Measurements from ENCODE around the gene LAMC3. TPM values are rescaled to one million over a fixed set of nuclear protein-coding genes. Genes with fewer than 3 reads are reported as not detected.

Gene LAMC3
- total RNA-seq, 6 donors from 2014 or later: 6.7 to 56.0 (median 19.5) TPM

GRCh38 chr9:131117762-131118145, 108.8 kb downstream of the LAMC3 start:
- WGBS, 2 donors: 70 to 73% methylated on average over 4 of the region's 4 CpGs
- Histone ChIP-seq H3K4me1 (peaks cover 0 to 9% (median 3%) of the 10 kb centered on the region in 4 donors), H3K27ac (peak overlapping the region; percentile 73 to 82 (median 74)), H3K9me3 (no peaks in the 10 kb centered on the region), H3K27me3 (no peaks in the 10 kb centered on the region), H3K4me3 (no peak overlapping the region), H3K36me3 (no peaks in the 10 kb centered on the region)
- TF ChIP-seq POLR2AphosphoS5 (IDR thresholded peaks at IDR 0.05): no peak
- no peak for TF ChIP-seq EP300 (IDR thresholded peaks at IDR 0.05)
- no peak for TF ChIP-seq POLR2A (IDR thresholded peaks at IDR 0.05)
- no peak for TF ChIP-seq CTCF (IDR thresholded peaks at IDR 0.05)
- ATAC-seq (ENCODE audit: low FRiP score in 2 of 2) (no peak), DNase-seq (no peak)

- Histone ChIP-seq H3K27ac (no peak overlapping the region), H3K4me3 (no peak overlapping the region), H3K27me3 (no peaks in the 10 kb centered on the region), H3K36me3 (no peaks in the 10 kb centered on the region), H3K4me1 (peaks cover 3 to 12% (median 6%) of the 10 kb centered on the region in 4 donors), H3K9me3 (no peaks in the 10 kb centered on the region)
- ATAC-seq (ENCODE audit: low FRiP score in 2 of 2) (no peak), DNase-seq (no peak)
- 73 to 86% methylated on average over 5 to 8 of the region's 8 CpGs for WGBS, 2 donors
- TF ChIP-seq EP300 (IDR thresholded peaks at IDR 0.05) (no peak), POLR2AphosphoS5 (IDR thresholded peaks at IDR 0.05) (no peak), POLR2A (IDR thresholded peaks at IDR 0.05) (no peak), CTCF (IDR thresholded peaks at IDR 0.05) (no peak)
Observed at GRCh38 chr9:131119600-131119999, 110.6 kb downstream of the LAMC3 start.

DNA sequence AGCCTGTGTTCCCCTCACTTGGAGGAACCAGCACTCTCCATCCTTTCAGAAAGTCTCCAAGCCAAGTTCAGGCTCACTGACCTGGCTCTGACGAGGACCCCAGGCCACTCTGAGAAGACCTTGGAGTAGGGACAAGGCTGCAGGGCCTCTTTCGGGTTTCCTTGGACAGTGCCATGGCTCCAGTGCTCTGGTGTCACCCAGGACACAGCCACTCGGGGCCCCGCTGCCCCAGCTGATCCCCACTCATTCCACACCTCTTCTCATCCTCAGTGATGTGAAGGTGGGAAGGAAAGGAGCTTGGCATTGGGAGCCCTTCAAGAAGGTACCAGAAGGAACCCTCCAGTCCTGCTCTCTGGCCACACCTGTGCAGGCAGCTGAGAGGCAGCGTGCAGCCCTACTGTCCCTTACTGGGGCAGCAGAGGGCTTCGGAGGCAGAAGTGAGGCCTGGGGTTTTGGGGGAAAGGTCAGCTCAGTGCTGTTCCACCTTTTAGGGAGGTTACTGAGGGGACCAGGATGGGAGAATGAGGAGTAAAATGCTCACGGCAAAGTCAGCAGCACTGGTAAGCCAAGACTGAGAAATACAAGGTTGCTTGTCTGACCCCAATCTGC, 111.8 kb downstream of the LAMC3 start:
- no peak for ATAC-seq (ENCODE audit: low FRiP score in 2 of 2)
- WGBS, 2 donors: 90 to 96% methylated on average over 4 to 7 of the region's 7 CpGs
- Histone ChIP-seq H3K36me3 (no peaks in the 10 kb centered on the region), H3K27me3 (no peaks in the 10 kb centered on the region), H3K27ac (no peak overlapping the region), H3K4me1 (peaks cover 4 to 17% (median 8%) of the 10 kb centered on the region in 4 donors), H3K4me3 (no peak overlapping the region), H3K9me3 (no peaks in the 10 kb centered on the region)
- TF ChIP-seq EP300 (IDR thresholded peaks at IDR 0.05): no peak
- TF ChIP-seq CTCF (IDR thresholded peaks at IDR 0.05): no peak
- no peak for TF ChIP-seq POLR2AphosphoS5 (IDR thresholded peaks at IDR 0.05)
- DNase-seq: no peak

- Histone ChIP-seq H3K27ac (no peak overlapping the region), H3K4me1 (peaks cover 9 to 23% (median 12%) of the 10 kb centered on the region in 4 donors), H3K4me3 (no peak overlapping the region), H3K27me3 (no peaks in the 10 kb centered on the region), H3K36me3 (no peaks in the 10 kb centered on the region), H3K9me3 (no peaks in the 10 kb centered on the region)
- ATAC-seq (ENCODE audit: low FRiP score in 2 of 2) (no peak), DNase-seq (no peak)
- WGBS, 2 donors: 82 to 90% methylated on average over 2 of the region's 2 CpGs
- no peak for TF ChIP-seq POLR2A (IDR thresholded peaks at IDR 0.05)
- no peak for TF ChIP-seq CTCF (IDR thresholded peaks at IDR 0.05)
- no peak for TF ChIP-seq EP300 (IDR thresholded peaks at IDR 0.05)
- TF ChIP-seq POLR2AphosphoS5 (IDR thresholded peaks at IDR 0.05): no peak
Observed at GRCh38 chr9:131121346-131121745, 112.4 kb downstream of the LAMC3 start.

DNA sequence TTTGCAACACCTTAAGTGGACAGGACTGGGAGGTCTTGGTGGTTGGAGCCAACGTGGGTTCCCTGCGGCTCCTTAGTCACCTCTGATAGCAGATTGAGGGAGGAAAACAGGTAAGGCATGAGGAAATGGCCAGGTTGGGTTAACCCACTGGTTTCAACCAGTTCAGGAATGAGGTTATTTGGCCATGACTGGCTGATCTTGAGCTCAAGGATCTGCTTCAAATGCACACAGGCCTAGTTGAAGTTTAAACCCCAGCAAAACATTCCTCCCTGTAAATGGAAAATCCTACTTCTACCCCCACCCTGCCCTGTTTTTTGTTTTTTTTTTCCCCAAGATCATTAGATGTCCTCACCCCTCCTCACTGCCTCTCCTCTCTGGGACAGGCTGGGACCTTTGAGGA, 113.2 kb downstream of the LAMC3 start:
- Histone ChIP-seq H3K4me3 (no peak overlapping the region), H3K27ac (no peak overlapping the region), H3K27me3 (no peaks in the 10 kb centered on the region), H3K36me3 (no peaks in the 10 kb centered on the region), H3K9me3 (no peaks in the 10 kb centered on the region), H3K4me1 (peaks cover 15 to 22% (median 18%) of the 10 kb centered on the region in 4 donors)
- TF ChIP-seq POLR2AphosphoS5 (IDR thresholded peaks at IDR 0.05): no peak
- TF ChIP-seq CTCF (IDR thresholded peaks at IDR 0.05): no peak
- TF ChIP-seq POLR2A (IDR thresholded peaks at IDR 0.05): no peak
- no peak for TF ChIP-seq EP300 (IDR thresholded peaks at IDR 0.05)
- 79 to 88% methylated on average over 2 of the region's 2 CpGs for WGBS, 2 donors
- ATAC-seq (ENCODE audit: low FRiP score in 2 of 2) (no peak), DNase-seq (no peak)

Data from upper lobe of left lung (tissue), 6 donors.